PC-9 (cell line): ENCODE measurements around the gene MYO3B. TPM values are rescaled to one million over a fixed set of nuclear protein-coding genes. Genes with fewer than 3 reads are reported as not detected.

Experiments used
- BruUV-seq: library from RNA; stranded (reverse); fragments of 400-500 nt; replicated peaks from 2 replicates; lab custom pipeline; 2021; lab: Mats Ljungman, UMichigan
- CTCF ChIA-PET: fragments of 300-600 bp; sonication (Branson Sonifier 250); formaldehyde crosslinking; loops from one replicate; lab custom pipeline; 2022; ENCODE audit warnings: antibody characterized with exemption; lab: Charles Lee
- POLR2A ChIA-PET: fragments of 300-600 bp; sonication (Branson Sonifier 250); formaldehyde crosslinking; loops from one replicate; lab custom pipeline; 2022; ENCODE audit warnings: antibody characterized with exemption; ENCODE audit not compliant: unreplicated experiment; lab: Charles Lee
- DNase-seq, 2 experiments: peaks; one replicate each; pipeline versions ENCODE4 v3.0.0 to v3.0.0-alpha.2; 2015 to 2022; ENCODE audit warnings: mixed read lengths in 1 of 2
- H2AFZ ChIP-seq: fragments of 200-600 bp; sonication (generic); 2 replicates; pipeline ENCODE4 v1.8.1; 2017; ENCODE audit warnings: antibody characterized with exemption
- H3F3A ChIP-seq: fragments of 200-600 bp; sonication (generic); 2 replicates; pipeline ENCODE4 v1.8.1; 2017; ENCODE audit warnings: antibody characterized with exemption, mild to moderate bottlenecking, low read depth; ENCODE audit not compliant: insufficient read depth
- H3K27ac ChIP-seq: fragments of 200-600 bp; sonication (generic); 2 replicates; pipeline ENCODE4 v1.6.1; 2016; ENCODE audit warnings: mixed run types
- H3K27me3 ChIP-seq: fragments of 200-600 bp; sonication (generic); 2 replicates; pipeline ENCODE4 v1.6.1; 2016; ENCODE audit warnings: low read depth, mixed run types; ENCODE audit not compliant: insufficient read depth
- H3K36me3 ChIP-seq: fragments of 200-600 bp; sonication (generic); 2 replicates; pipeline ENCODE4 v1.6.1; 2016; ENCODE audit warnings: low read depth, mixed run types
- H3K4me1 ChIP-seq: fragments of 200-600 bp; sonication (generic); replicated peaks from 2 replicates; pipeline ENCODE4 v1.6.1; 2016; ENCODE audit warnings: mixed run types; ENCODE audit not compliant: insufficient read depth
- H3K4me2 ChIP-seq: fragments of 200-600 bp; sonication (generic); 2 replicates; pipeline ENCODE4 v1.6.1; 2017; ENCODE audit warnings: mixed run types
- H3K4me3 ChIP-seq: fragments of 200-600 bp; sonication (generic); 2 replicates; pipeline ENCODE4 v1.6.1; 2016; ENCODE audit warnings: mixed run types
- H3K79me2 ChIP-seq: fragments of 200-600 bp; sonication (generic); 2 replicates; pipeline ENCODE4 v1.6.1; 2017; ENCODE audit warnings: low read depth, mixed run types
- H3K9me2 ChIP-seq: fragments of 200-600 bp; sonication (generic); 2 replicates; pipeline ENCODE4 v1.8.1; 2017; ENCODE audit warnings: mild to moderate bottlenecking; ENCODE audit not compliant: insufficient read depth
- H3K9me3 ChIP-seq: fragments of 200-600 bp; sonication (generic); 2 replicates; pipeline ENCODE4 v1.8.1; 2016; ENCODE audit warnings: low read depth; ENCODE audit not compliant: insufficient read depth
- H4K20me1 ChIP-seq: fragments of 200-600 bp; sonication (generic); 2 replicates; pipeline ENCODE4 v1.8.1; 2017; ENCODE audit not compliant: insufficient read depth
- EZH2 ChIP-seq: fragments of 200-600 bp; sonication (generic); IDR thresholded peaks from 2 replicates; pipeline ENCODE4 v1.8.0; 2017; ENCODE audit warnings: antibody characterized with exemption, low read depth
- intact Hi-C: fragments of 100-400 bp; cut with micrococcal nuclease; formaldehyde crosslinking; loops from one replicate; pipeline ENCODE4 v1.10.0; 2022; ENCODE audit not compliant: unreplicated experiment
- total RNA-seq: library from RNA; stranded (reverse); gene quantifications from 2 replicates; pipeline ENCODE4 v1.2.3, GENCODE V29; 2021
- TF ChIP-seq, protein P1 (sequence below): fragments of 200-600 bp; sonication (generic); conservative IDR thresholded peaks from 2 replicates; pipeline ENCODE4 v1.6.1; 2017; ENCODE audit warnings: mixed run types, antibody characterized with exemption, mild to moderate bottlenecking, moderate library complexity

The MYO3B gene
- total RNA-seq, 1 experiment from 2014 or later: 5.3 TPM

DNA sequence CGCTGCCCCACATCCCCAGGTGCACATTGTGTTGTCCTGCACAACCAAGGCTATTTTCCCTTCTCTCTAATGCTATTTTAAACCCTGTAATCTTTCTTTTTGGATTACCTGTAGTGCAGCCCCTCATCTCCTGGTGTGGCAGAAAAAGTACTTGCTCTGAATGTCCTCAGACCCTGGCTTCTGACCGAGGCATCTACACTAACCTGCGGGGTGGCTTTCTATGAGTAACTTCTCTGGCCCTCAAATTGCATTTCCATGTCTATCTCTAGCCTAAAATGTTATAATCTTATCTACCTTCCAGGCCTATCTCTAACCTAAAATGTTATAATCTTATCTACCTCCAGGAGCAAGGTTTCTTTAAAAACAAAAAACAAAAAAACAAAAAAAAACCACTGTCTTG lies 519.0 kb downstream of the MYO3B start:
- H3K27me3 ChIP-seq: no peaks in the 10 kb centered on the region
- H3K4me1 ChIP-seq: no peaks in the 10 kb centered on the region
- H3K79me2 ChIP-seq: no peaks in the 10 kb centered on the region
- POLR2A ChIA-PET: no interaction called here
- no peaks in the 10 kb centered on the region for H3K36me3 ChIP-seq
- H3K9me2 ChIP-seq: no peaks in the 10 kb centered on the region
- no peak overlapping the region for H3K4me3 ChIP-seq
- H2AFZ ChIP-seq: no peak overlapping the region
- CTCF ChIA-PET: no interaction called here
- H3K4me2 ChIP-seq: no peak overlapping the region
- intact Hi-C loops: no loop called here
- no peak overlapping the region for H3K27ac ChIP-seq
- no peak for DNase-seq
- no TSS peak for BruUV-seq
- H4K20me1 ChIP-seq: no peaks in the 10 kb centered on the region
- no peaks in the 10 kb centered on the region for H3K9me3 ChIP-seq
- no peak for TF ChIP-seq EZH2
- TF ChIP-seq, protein P1, sequence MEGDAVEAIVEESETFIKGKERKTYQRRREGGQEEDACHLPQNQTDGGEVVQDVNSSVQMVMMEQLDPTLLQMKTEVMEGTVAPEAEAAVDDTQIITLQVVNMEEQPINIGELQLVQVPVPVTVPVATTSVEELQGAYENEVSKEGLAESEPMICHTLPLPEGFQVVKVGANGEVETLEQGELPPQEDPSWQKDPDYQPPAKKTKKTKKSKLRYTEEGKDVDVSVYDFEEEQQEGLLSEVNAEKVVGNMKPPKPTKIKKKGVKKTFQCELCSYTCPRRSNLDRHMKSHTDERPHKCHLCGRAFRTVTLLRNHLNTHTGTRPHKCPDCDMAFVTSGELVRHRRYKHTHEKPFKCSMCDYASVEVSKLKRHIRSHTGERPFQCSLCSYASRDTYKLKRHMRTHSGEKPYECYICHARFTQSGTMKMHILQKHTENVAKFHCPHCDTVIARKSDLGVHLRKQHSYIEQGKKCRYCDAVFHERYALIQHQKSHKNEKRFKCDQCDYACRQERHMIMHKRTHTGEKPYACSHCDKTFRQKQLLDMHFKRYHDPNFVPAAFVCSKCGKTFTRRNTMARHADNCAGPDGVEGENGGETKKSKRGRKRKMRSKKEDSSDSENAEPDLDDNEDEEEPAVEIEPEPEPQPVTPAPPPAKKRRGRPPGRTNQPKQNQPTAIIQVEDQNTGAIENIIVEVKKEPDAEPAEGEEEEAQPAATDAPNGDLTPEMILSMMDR: no peak
- H3F3A ChIP-seq: no peaks in the 10 kb centered on the region

DNA sequence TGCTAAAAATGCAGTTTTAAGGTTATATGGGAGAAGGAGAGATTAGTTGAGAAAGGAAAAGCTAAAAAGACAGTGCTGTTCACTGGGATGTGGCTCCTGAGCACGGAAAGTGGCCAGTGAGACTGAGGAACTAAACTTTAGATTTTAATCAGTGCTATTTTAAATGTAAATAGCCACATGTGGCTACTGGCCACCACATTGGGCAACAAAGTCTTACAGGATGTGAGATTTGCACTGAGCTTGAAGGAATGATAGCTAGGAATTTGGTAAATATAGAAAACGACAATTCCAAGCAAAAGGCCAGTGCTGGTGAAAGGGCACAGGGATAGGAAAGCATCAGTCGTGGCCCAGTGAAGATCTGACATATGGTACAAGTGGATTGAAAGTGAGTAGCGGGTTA lies 523.1 kb downstream of the MYO3B start:
- intact Hi-C loops: no loop called here
- H4K20me1 ChIP-seq: no peaks in the 10 kb centered on the region
- H3K4me1 ChIP-seq: no peaks in the 10 kb centered on the region
- no peak overlapping the region for H3K4me2 ChIP-seq
- ChIA-PET CTCF (no interaction called here), POLR2A (no interaction called here)
- no peak overlapping the region for H3K27ac ChIP-seq
- DNase-seq: no peak
- H3K79me2 ChIP-seq: no peaks in the 10 kb centered on the region
- no peaks in the 10 kb centered on the region for H3K9me2 ChIP-seq
- BruUV-seq: no TSS peak
- H3F3A ChIP-seq: no peaks in the 10 kb centered on the region
- no peak for TF ChIP-seq EZH2
- TF ChIP-seq, protein P1: no peak
- no peaks in the 10 kb centered on the region for H3K36me3 ChIP-seq
- H3K9me3 ChIP-seq: no peaks in the 10 kb centered on the region
- no peak overlapping the region for H2AFZ ChIP-seq
- no peak overlapping the region for H3K4me3 ChIP-seq
- H3K27me3 ChIP-seq: no peaks in the 10 kb centered on the region

DNA sequence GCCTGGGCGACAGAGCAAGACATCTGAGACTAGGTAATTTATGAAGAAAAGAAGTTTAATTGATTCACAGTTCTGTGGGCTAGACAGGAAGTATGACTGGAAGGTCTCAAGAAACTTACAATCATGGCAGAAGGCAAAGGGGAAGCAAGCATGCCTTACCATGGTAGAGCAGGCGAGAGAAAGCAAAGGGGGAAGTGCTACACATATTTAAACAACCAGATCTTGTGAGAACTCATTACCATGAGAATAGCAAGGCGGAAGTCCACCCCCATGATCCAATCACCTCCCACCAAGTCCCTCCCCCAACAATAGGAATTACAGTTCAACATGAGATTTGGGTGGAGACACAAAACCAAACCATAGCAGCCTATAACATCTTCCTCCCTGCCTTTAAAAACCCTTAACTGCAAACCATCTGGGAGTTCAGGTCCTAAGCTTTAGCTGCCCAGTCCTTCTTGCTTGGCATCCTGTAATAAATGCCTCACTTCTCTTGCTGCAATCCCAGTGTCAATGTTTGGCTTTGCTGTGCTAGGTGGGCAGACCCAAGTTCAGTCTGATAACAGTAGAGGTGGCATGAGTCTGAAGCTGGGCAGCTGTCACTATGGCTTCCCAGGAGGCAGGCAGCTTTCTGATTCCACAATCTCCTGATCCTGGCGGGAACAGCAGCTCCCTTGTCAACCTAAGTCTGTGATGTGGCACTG lies 526.0 kb downstream of the MYO3B start:
- DNase-seq: no peak
- Histone ChIP-seq H4K20me1 (no peaks in the 10 kb centered on the region), H3F3A (no peaks in the 10 kb centered on the region), H3K9me3 (no peaks in the 10 kb centered on the region), H3K27me3 (no peaks in the 10 kb centered on the region), H2AFZ (no peak overlapping the region), H3K9me2 (no peaks in the 10 kb centered on the region), H3K79me2 (no peaks in the 10 kb centered on the region), H3K4me3 (no peak overlapping the region), H3K36me3 (no peaks in the 10 kb centered on the region), H3K27ac (no peak overlapping the region), H3K4me2 (no peak overlapping the region), H3K4me1 (no peaks in the 10 kb centered on the region)
- CTCF ChIA-PET: no interaction called here
- intact Hi-C loops: no loop called here
- no peak for TF ChIP-seq EZH2
- TF ChIP-seq, protein P1: no peak
- POLR2A ChIA-PET: no interaction called here
- BruUV-seq: no TSS peak
